Amniotic epithelial cell (primary cell): ENCODE data around the gene ACTG1.

Experiments used
- DNase-seq: peaks from one replicate; pipeline ENCODE4 v3.0.0-alpha.2; 2010; ENCODE audit warnings: low read depth

The ACTG1 gene

GRCh38 chr17:81464586-81464985, 48.0 kb downstream of the ACTG1 start:
- DNase-seq, result no peak

DNA sequence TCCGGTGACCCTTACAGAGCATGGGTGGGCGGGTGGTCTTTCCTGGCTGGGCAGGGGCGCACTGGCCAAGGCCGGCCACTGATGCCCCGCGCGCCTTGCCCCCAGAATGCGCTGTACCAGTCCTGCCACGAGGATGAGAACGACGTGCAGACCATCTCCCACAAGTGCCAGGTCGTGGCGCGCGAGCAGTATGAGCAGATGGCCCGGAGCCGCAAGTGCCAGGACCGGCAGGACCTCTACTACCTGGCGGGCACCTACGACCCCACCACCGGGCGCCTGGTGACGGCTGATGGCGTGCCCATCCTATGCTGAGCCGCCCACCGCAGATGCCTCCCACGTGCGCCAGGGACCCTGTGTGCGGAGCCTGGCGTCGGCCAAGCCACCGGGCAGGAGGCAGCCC, 49.1 kb downstream of the ACTG1 start:
- no peak for DNase-seq

DNA sequence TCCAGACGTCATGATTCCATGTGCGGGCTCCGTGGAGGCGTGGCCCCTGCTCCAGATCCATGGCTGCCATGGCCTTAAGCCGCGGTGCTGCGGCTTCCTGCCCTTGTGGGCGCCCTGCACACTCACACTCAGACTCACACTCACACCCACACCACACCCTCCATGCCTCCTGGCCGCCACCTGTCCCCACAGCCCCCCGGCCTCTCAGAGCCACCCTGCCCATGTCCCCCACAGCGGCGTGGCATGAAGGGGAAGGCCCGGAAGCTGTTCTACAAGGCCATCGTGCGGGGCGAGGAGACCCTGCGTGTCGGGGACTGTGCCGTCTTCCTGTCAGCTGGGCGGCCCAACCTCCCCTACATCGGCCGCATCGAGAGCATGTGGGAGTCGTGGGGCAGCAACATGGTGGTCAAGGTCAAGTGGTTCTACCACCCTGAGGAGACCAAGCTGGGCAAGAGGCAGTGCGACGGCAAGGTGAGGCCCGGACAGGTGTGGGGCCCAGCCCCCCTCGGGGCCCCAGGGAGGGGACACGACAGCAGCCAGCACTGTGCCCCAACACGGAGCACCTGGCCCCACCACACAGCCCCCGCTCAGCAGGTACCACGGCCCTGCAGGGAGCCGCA, 50.0 kb downstream of the ACTG1 start:
- DNase-seq, result no peak

GRCh38 chr17:81461607-81462500, 50.7 kb downstream of the ACTG1 start:
- no peak for DNase-seq

- no peak for DNase-seq
These were observed 51.6 kb downstream of the ACTG1 start for GRCh38 chr17:81460856-81461460.
